ENCODE results near the gene CCN5.

Gene CCN5

GRCh38 chr20:44734938-44735337, 19.8 kb downstream of the CCN5 start:
- no peaks in the 10 kb centered on the region for H3K36me3 ChIP-seq (ENCODE audit: control insufficient read depth in 2 of 2, insufficient read depth in 2 of 2, low read length in 2 of 2)
- H3K4me1 ChIP-seq (ENCODE audit: control insufficient read depth in 2 of 2, insufficient read depth in 2 of 2, low read length in 2 of 2), result peaks cover 0 to 4% of the 10 kb centered on the region in 2 donors
- H3K9me3 ChIP-seq (ENCODE audit: control insufficient read depth in 2 of 2, low read length in 2 of 2), result no peaks in the 10 kb centered on the region
- H3K27me3 ChIP-seq (ENCODE audit: control insufficient read depth in 2 of 2, insufficient read depth in 2 of 2, low read length in 2 of 2), result no peaks in the 10 kb centered on the region
- no peak overlapping the region for H3K9ac ChIP-seq (ENCODE audit: low read depth in 1 of 2, low read length in 2 of 2)
- no peak overlapping the region for H3K27ac ChIP-seq (ENCODE audit: low read depth in 2 of 2, low read length in 2 of 2)
- no peak overlapping the region for H3K4me3 ChIP-seq (ENCODE audit: low read length in 2 of 2)

- Histone ChIP-seq H3K4me3 (ENCODE audit: low read length in 2 of 2) (peak overlapping the region; percentile 59), H3K27ac (ENCODE audit: low read depth in 2 of 2, low read length in 2 of 2) (no peak overlapping the region), H3K36me3 (ENCODE audit: control insufficient read depth in 2 of 2, insufficient read depth in 2 of 2, low read length in 2 of 2) (no peaks in the 10 kb centered on the region), H3K27me3 (ENCODE audit: control insufficient read depth in 2 of 2, insufficient read depth in 2 of 2, low read length in 2 of 2) (no peaks in the 10 kb centered on the region), H3K9me3 (ENCODE audit: control insufficient read depth in 2 of 2, low read length in 2 of 2) (no peaks in the 10 kb centered on the region), H3K9ac (ENCODE audit: low read depth in 1 of 2, low read length in 2 of 2) (no peak overlapping the region), H3K4me1 (ENCODE audit: control insufficient read depth in 2 of 2, insufficient read depth in 2 of 2, low read length in 2 of 2) (peaks cover 0 to 4% of the 10 kb centered on the region in 2 donors)
Measured at GRCh38 chr20:44735816-44736169, 20.6 kb downstream of the CCN5 start.

GRCh38 chr20:44736170-44737021, 21.2 kb downstream of the CCN5 start:
- no peak overlapping the region for H3K27ac ChIP-seq (ENCODE audit: low read depth in 2 of 2, low read length in 2 of 2)

GRCh38 chr20:44737116-44737515, 21.9 kb downstream of the CCN5 start:
- Histone ChIP-seq H3K27ac (ENCODE audit: low read depth in 2 of 2, low read length in 2 of 2) (no peak overlapping the region), H3K36me3 (ENCODE audit: control insufficient read depth in 2 of 2, insufficient read depth in 2 of 2, low read length in 2 of 2) (no peaks in the 10 kb centered on the region), H3K4me3 (ENCODE audit: low read length in 2 of 2) (no peak overlapping the region), H3K4me1 (ENCODE audit: control insufficient read depth in 2 of 2, insufficient read depth in 2 of 2, low read length in 2 of 2) (peaks cover 0 to 4% of the 10 kb centered on the region in 2 donors), H3K9ac (ENCODE audit: low read depth in 1 of 2, low read length in 2 of 2) (no peak overlapping the region), H3K9me3 (ENCODE audit: control insufficient read depth in 2 of 2, low read length in 2 of 2) (no peaks in the 10 kb centered on the region), H3K27me3 (ENCODE audit: control insufficient read depth in 2 of 2, insufficient read depth in 2 of 2, low read length in 2 of 2) (no peaks in the 10 kb centered on the region)

More at GRCh38 chr20:44736170-44737021, 21.2 kb downstream of the CCN5 start:
- H3K4me3 ChIP-seq (ENCODE audit: low read length in 2 of 2), result peak overlapping the region; percentile 59
- no peak overlapping the region for H3K9ac ChIP-seq (ENCODE audit: low read depth in 1 of 2, low read length in 2 of 2)
- no peaks in the 10 kb centered on the region for H3K36me3 ChIP-seq (ENCODE audit: control insufficient read depth in 2 of 2, insufficient read depth in 2 of 2, low read length in 2 of 2)
- peaks cover 0 to 4% of the 10 kb centered on the region in 2 donors for H3K4me1 ChIP-seq (ENCODE audit: control insufficient read depth in 2 of 2, insufficient read depth in 2 of 2, low read length in 2 of 2)
- H3K9me3 ChIP-seq (ENCODE audit: control insufficient read depth in 2 of 2, low read length in 2 of 2), result no peaks in the 10 kb centered on the region
- H3K27me3 ChIP-seq (ENCODE audit: control insufficient read depth in 2 of 2, insufficient read depth in 2 of 2, low read length in 2 of 2), result no peaks in the 10 kb centered on the region

GRCh38 chr20:44738813-44739477, 23.8 kb downstream of the CCN5 start:
- Histone ChIP-seq H3K36me3 (ENCODE audit: control insufficient read depth in 2 of 2, insufficient read depth in 2 of 2, low read length in 2 of 2) (no peaks in the 10 kb centered on the region), H3K27me3 (ENCODE audit: control insufficient read depth in 2 of 2, insufficient read depth in 2 of 2, low read length in 2 of 2) (no peaks in the 10 kb centered on the region), H3K4me3 (ENCODE audit: low read length in 2 of 2) (peak overlapping the region in 1 of 2 donors; percentile 48), H3K4me1 (ENCODE audit: control insufficient read depth in 2 of 2, insufficient read depth in 2 of 2, low read length in 2 of 2) (peaks cover 0 to 4% of the 10 kb centered on the region in 2 donors), H3K27ac (ENCODE audit: low read depth in 2 of 2, low read length in 2 of 2) (no peak overlapping the region), H3K9me3 (ENCODE audit: control insufficient read depth in 2 of 2, low read length in 2 of 2) (no peaks in the 10 kb centered on the region), H3K9ac (ENCODE audit: low read depth in 1 of 2, low read length in 2 of 2) (no peak overlapping the region)

- H3K9ac ChIP-seq (ENCODE audit: low read depth in 1 of 2, low read length in 2 of 2), result no peak overlapping the region
- H3K36me3 ChIP-seq (ENCODE audit: control insufficient read depth in 2 of 2, insufficient read depth in 2 of 2, low read length in 2 of 2), result no peaks in the 10 kb centered on the region
- H3K4me3 ChIP-seq (ENCODE audit: low read length in 2 of 2), result no peak overlapping the region
- H3K27ac ChIP-seq (ENCODE audit: low read depth in 2 of 2, low read length in 2 of 2), result no peak overlapping the region
- H3K4me1 ChIP-seq (ENCODE audit: control insufficient read depth in 2 of 2, insufficient read depth in 2 of 2, low read length in 2 of 2), result peaks cover 0 to 4% of the 10 kb centered on the region in 2 donors
- H3K27me3 ChIP-seq (ENCODE audit: control insufficient read depth in 2 of 2, insufficient read depth in 2 of 2, low read length in 2 of 2), result no peaks in the 10 kb centered on the region
- H3K9me3 ChIP-seq (ENCODE audit: control insufficient read depth in 2 of 2, low read length in 2 of 2), result no peaks in the 10 kb centered on the region
Measured at GRCh38 chr20:44739942-44740341, 24.8 kb downstream of the CCN5 start.

- no peak overlapping the region for H3K9ac ChIP-seq (ENCODE audit: low read depth in 1 of 2, low read length in 2 of 2)
- no peak overlapping the region for H3K4me3 ChIP-seq (ENCODE audit: low read length in 2 of 2)
- H3K4me1 ChIP-seq (ENCODE audit: control insufficient read depth in 2 of 2, insufficient read depth in 2 of 2, low read length in 2 of 2), result peaks cover 10 to 15% of the 10 kb centered on the region in 2 donors
- no peaks in the 10 kb centered on the region for H3K36me3 ChIP-seq (ENCODE audit: control insufficient read depth in 2 of 2, insufficient read depth in 2 of 2, low read length in 2 of 2)
- H3K27me3 ChIP-seq (ENCODE audit: control insufficient read depth in 2 of 2, insufficient read depth in 2 of 2, low read length in 2 of 2), result peaks cover 11 to 13% of the 10 kb centered on the region in 2 donors
- H3K27ac ChIP-seq (ENCODE audit: low read depth in 2 of 2, low read length in 2 of 2), result no peak overlapping the region
- no peaks in the 10 kb centered on the region for H3K9me3 ChIP-seq (ENCODE audit: control insufficient read depth in 2 of 2, low read length in 2 of 2)
Measured at GRCh38 chr20:44742304-44743079, 27.3 kb downstream of the CCN5 start.

GRCh38 chr20:44743080-44743701, 28.0 kb downstream of the CCN5 start:
- Histone ChIP-seq H3K9me3 (ENCODE audit: control insufficient read depth in 2 of 2, low read length in 2 of 2) (no peaks in the 10 kb centered on the region), H3K9ac (ENCODE audit: low read depth in 1 of 2, low read length in 2 of 2) (no peak overlapping the region), H3K4me3 (ENCODE audit: low read length in 2 of 2) (no peak overlapping the region), H3K4me1 (ENCODE audit: control insufficient read depth in 2 of 2, insufficient read depth in 2 of 2, low read length in 2 of 2) (peaks cover 10 to 15% of the 10 kb centered on the region in 2 donors), H3K27ac (ENCODE audit: low read depth in 2 of 2, low read length in 2 of 2) (no peak overlapping the region), H3K27me3 (ENCODE audit: control insufficient read depth in 2 of 2, insufficient read depth in 2 of 2, low read length in 2 of 2) (peaks cover 11 to 13% of the 10 kb centered on the region in 2 donors), H3K36me3 (ENCODE audit: control insufficient read depth in 2 of 2, insufficient read depth in 2 of 2, low read length in 2 of 2) (no peaks in the 10 kb centered on the region)

GRCh38 chr20:44743916-44744655, 28.9 kb downstream of the CCN5 start:
- H3K9ac ChIP-seq (ENCODE audit: low read depth in 1 of 2, low read length in 2 of 2), result no peak overlapping the region
- H3K27ac ChIP-seq (ENCODE audit: low read depth in 2 of 2, low read length in 2 of 2), result no peak overlapping the region
- no peaks in the 10 kb centered on the region for H3K9me3 ChIP-seq (ENCODE audit: control insufficient read depth in 2 of 2, low read length in 2 of 2)
- H3K4me3 ChIP-seq (ENCODE audit: low read length in 2 of 2), result no peak overlapping the region
- H3K27me3 ChIP-seq (ENCODE audit: control insufficient read depth in 2 of 2, insufficient read depth in 2 of 2, low read length in 2 of 2), result peaks cover 11 to 20% of the 10 kb centered on the region in 2 donors
- no peaks in the 10 kb centered on the region for H3K36me3 ChIP-seq (ENCODE audit: control insufficient read depth in 2 of 2, insufficient read depth in 2 of 2, low read length in 2 of 2)
- peaks cover 10 to 15% of the 10 kb centered on the region in 2 donors for H3K4me1 ChIP-seq (ENCODE audit: control insufficient read depth in 2 of 2, insufficient read depth in 2 of 2, low read length in 2 of 2)

All from mucosa of rectum (tissue), 2 donors.